K562 (cell line): ENCODE results near the gene NUP85.

Source experiments
- ATF3 ChIP-seq, 2 experiments: fragments of 450-650 bp in 1 of 2; sonication (generic) in 1 of 2; formaldehyde crosslinking in 1 of 2; IDR thresholded peaks in 1 of 2; conservative IDR thresholded peaks in 1 of 2; 2 replicates each; pipeline versions ENCODE4 v1.6.1 to v1.8.1; 2016 to 2023; ENCODE audit warnings: mild to moderate bottlenecking in 2 of 2, moderate library complexity in 2 of 2, inconsistent platforms in 1 of 2, missing genetic modification reagents in 1 of 2
- CTCF ChIP-seq, 3 experiments: IDR thresholded peaks in 2 of 3; conservative IDR thresholded peaks in 1 of 3; 2 replicates each; pipeline ENCODE4 v1.5.1; 2011 to 2012; ENCODE audit warnings: low read length in 3 of 3, mild to moderate bottlenecking in 3 of 3, control low read depth in 2 of 3, improper control_type of control experiment in 1 of 3, inconsistent platforms in 1 of 3, low read depth in 1 of 3, mixed read lengths in 1 of 3, moderate library complexity in 1 of 3; ENCODE audit not compliant: insufficient read depth in 2 of 3
- HDAC2 ChIP-seq: fragments of 450-650 bp; IDR thresholded peaks from 2 replicates; pipeline ENCODE4 v1.6.1; 2016; ENCODE audit warnings: mild to moderate bottlenecking
- JUND ChIP-seq, 2 experiments: IDR thresholded peaks; 2 replicates in 1 of 2; 3 replicates in 1 of 2; pipeline ENCODE4 v1.6.1; 2011; ENCODE audit warnings: borderline replicate concordance in 2 of 2, low read depth in 2 of 2, low read length in 2 of 2, improper control_type of control experiment in 1 of 2, missing biosample characterization in 1 of 2, missing genetic modification characterization in 1 of 2, missing genetic modification reagents in 1 of 2
- KLF1 ChIP-seq: fragments of 450-650 bp; IDR thresholded peaks from 2 replicates; pipeline ENCODE4 v1.6.1; 2016; ENCODE audit warnings: missing genetic modification characterization, missing compliant biosample characterization
- POLR2AphosphoS5 ChIP-seq: IDR thresholded peaks from 2 replicates; pipeline ENCODE4 v1.6.1; 2011; ENCODE audit warnings: mild to moderate bottlenecking, low read depth, low read length, moderate library complexity; ENCODE audit not compliant: control insufficient read depth, insufficient read depth
- POLR2H ChIP-seq: IDR thresholded peaks from 2 replicates; pipeline ENCODE4 v1.6.1; 2016; ENCODE audit warnings: missing genetic modification characterization, low read depth, mild to moderate bottlenecking, control low read depth, missing compliant biosample characterization, moderate library complexity
- SMARCB1 ChIP-seq: IDR thresholded peaks from 2 replicates; pipeline ENCODE4 v1.6.1; 2011; ENCODE audit warnings: improper control_type of control experiment, low read depth; ENCODE audit not compliant: insufficient read length
- SRF ChIP-seq, 2 experiments: fragments of 250-450, 450-650 bp in 1 of 2; sonication (Bioruptor Pico) in 1 of 2; sonication (generic) in 1 of 2; formaldehyde crosslinking; IDR thresholded peaks; 2 replicates each; pipeline versions ENCODE4 v1.5.0 to v1.5.1; 2020 to 2022; ENCODE audit warnings: mild to moderate bottlenecking in 1 of 2, missing genetic modification reagents in 1 of 2
- ZNF583 ChIP-seq: fragments of 250-450 bp; sonication (Bioruptor Pico); IDR thresholded peaks from 2 replicates; pipeline ENCODE4 v1.4.0; 2020
- TF ChIP-seq, protein P1 (sequence below): fragments of 200-800 bp; sonication (Bioruptor generic); IDR thresholded peaks from 2 replicates; pipeline ENCODE4 v1.6.1; 2017; ENCODE audit warnings: missing genetic modification characterization, missing compliant biosample characterization
- TF ChIP-seq, protein P2 (sequence below): fragments of 150-350 bp; IDR thresholded peaks from 2 replicates; pipeline ENCODE4 v1.6.1; 2014; ENCODE audit warnings: low read depth, mild to moderate bottlenecking, low read length, borderline replicate concordance
- TF ChIP-seq, protein P3 (sequence below): fragments of 450-650 bp; IDR thresholded peaks from 2 replicates; pipeline ENCODE4 v1.6.1; 2016; ENCODE audit warnings: antibody characterized with exemption

GRCh38 chr17:75270966-75271232 lies 65.4 kb downstream of the NUP85 start, which contains the start of gene MIF4GD:
- no peak for TF ChIP-seq CTCF (IDR thresholded peaks at IDR 0.05 in 2 of 3, conservative IDR thresholded peaks at IDR 0.05 in 1 of 3; ENCODE audit: insufficient read depth in 2 of 3, low read depth in 1 of 3, low read length in 3 of 3)
- TF ChIP-seq, protein P1, sequence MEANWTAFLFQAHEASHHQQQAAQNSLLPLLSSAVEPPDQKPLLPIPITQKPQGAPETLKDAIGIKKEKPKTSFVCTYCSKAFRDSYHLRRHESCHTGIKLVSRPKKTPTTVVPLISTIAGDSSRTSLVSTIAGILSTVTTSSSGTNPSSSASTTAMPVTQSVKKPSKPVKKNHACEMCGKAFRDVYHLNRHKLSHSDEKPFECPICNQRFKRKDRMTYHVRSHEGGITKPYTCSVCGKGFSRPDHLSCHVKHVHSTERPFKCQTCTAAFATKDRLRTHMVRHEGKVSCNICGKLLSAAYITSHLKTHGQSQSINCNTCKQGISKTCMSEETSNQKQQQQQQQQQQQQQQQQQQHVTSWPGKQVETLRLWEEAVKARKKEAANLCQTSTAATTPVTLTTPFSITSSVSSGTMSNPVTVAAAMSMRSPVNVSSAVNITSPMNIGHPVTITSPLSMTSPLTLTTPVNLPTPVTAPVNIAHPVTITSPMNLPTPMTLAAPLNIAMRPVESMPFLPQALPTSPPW (CRISPR knock-in tag): peak; percentile 75; the same call in 1 of the 2 replicates
- no peak for TF ChIP-seq POLR2AphosphoS5
- TF ChIP-seq, protein P2, sequence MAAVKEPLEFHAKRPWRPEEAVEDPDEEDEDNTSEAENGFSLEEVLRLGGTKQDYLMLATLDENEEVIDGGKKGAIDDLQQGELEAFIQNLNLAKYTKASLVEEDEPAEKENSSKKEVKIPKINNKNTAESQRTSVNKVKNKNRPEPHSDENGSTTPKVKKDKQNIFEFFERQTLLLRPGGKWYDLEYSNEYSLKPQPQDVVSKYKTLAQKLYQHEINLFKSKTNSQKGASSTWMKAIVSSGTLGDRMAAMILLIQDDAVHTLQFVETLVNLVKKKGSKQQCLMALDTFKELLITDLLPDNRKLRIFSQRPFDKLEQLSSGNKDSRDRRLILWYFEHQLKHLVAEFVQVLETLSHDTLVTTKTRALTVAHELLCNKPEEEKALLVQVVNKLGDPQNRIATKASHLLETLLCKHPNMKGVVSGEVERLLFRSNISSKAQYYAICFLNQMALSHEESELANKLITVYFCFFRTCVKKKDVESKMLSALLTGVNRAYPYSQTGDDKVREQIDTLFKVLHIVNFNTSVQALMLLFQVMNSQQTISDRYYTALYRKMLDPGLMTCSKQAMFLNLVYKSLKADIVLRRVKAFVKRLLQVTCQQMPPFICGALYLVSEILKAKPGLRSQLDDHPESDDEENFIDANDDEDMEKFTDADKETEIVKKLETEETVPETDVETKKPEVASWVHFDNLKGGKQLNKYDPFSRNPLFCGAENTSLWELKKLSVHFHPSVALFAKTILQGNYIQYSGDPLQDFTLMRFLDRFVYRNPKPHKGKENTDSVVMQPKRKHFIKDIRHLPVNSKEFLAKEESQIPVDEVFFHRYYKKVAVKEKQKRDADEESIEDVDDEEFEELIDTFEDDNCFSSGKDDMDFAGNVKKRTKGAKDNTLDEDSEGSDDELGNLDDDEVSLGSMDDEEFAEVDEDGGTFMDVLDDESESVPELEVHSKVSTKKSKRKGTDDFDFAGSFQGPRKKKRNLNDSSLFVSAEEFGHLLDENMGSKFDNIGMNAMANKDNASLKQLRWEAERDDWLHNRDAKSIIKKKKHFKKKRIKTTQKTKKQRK: no peak
- no peak for TF ChIP-seq SMARCB1
- TF ChIP-seq POLR2H (tag): no peak
- TF ChIP-seq, protein P3, sequence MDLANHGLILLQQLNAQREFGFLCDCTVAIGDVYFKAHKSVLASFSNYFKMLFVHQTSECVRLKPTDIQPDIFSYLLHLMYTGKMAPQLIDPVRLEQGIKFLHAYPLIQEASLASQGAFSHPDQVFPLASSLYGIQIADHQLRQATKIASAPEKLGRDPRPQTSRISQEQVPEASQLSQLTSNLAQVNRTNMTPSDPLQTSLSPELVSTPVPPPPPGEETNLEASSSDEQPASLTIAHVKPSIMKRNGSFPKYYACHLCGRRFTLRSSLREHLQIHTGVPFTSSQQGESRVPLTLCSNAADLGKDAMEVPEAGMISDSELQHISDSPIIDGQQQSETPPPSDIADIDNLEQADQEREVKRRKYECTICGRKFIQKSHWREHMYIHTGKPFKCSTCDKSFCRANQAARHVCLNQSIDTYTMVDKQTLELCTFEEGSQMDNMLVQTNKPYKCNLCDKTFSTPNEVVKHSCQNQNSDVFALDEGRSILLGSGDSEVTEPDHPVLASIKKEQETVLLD: no peak
- TF ChIP-seq ZNF583: peak; percentile 50
- no peak for TF ChIP-seq JUND (IDR thresholded peaks at IDR 0.05; ENCODE audit: borderline replicate concordance, low read depth, low read length)
- TF ChIP-seq JUND (tag; IDR thresholded peaks at IDR 0.05; ENCODE audit: borderline replicate concordance, low read depth, low read length): no peak
- no peak for TF ChIP-seq SRF (CRISPR knock-in tag; IDR thresholded peaks at IDR 0.05)
- no peak for TF ChIP-seq KLF1 (tag)
- TF ChIP-seq ATF3 (IDR thresholded peaks at IDR 0.05): no peak
- no peak for TF ChIP-seq ATF3 (CRISPR knock-in tag; conservative IDR thresholded peaks at IDR 0.05)
- TF ChIP-seq HDAC2: no peak
